Subcutaneous adipose tissue (tissue), 4 donors: Measurements from ENCODE around the gene DRAM1. TPM values are rescaled to one million over a fixed set of nuclear protein-coding genes. Genes with fewer than 3 reads are reported as not detected.

Experiments
- total RNA-seq, 4 donors: library from RNA; depleted of rRNA; stranded (reverse); fragments of >200 nt; gene quantifications; one replicate each; pipeline ENCODE4 v1.1.0, GENCODE V29; 2016
- TF ChIP-seq, protein P1 (sequence below): fragments of 450-650 bp; IDR thresholded peaks from one replicate; pipeline ENCODE4 v1.5.1; 2016; ENCODE audit warnings: low read depth, mild to moderate bottlenecking, control low read depth, antibody characterized with exemption, moderate library complexity

DRAM1 gene
- total RNA-seq, 4 donors from 2014 or later = 14.3 to 52.8 (median 34.4) TPM

DNA sequence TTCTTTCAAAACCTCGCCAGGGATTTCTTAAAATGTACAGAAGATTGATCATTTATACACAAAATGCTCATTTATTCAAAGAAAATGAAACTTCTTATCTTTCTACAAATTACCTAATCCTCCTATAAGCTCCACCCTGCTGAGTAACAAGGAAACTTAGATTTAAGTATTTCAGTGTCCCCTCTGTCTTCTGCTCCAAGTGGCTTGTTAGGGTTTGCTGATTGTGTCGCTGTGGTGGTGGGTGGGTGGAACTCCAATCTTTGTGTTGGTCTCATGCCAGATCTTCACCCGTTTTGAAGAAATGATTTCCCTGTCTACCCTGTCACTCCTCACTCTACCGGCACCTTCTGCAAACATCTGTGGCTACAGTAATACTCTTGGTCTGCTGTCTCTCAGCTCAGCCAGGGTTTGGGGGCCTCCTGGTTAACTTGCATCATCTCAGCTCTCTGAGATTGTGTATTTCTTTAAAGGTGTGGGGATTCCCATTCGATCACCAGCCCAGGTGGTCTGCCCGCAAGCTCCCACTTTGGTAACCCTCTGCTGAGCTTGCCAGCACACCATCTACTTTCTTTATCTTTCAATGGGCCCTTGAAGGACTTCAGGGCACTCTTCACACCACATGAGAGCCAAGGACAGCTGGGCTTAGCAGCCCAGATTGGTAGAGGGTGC is 73.8 kb downstream of the DRAM1 start:
- TF ChIP-seq, protein P1, sequence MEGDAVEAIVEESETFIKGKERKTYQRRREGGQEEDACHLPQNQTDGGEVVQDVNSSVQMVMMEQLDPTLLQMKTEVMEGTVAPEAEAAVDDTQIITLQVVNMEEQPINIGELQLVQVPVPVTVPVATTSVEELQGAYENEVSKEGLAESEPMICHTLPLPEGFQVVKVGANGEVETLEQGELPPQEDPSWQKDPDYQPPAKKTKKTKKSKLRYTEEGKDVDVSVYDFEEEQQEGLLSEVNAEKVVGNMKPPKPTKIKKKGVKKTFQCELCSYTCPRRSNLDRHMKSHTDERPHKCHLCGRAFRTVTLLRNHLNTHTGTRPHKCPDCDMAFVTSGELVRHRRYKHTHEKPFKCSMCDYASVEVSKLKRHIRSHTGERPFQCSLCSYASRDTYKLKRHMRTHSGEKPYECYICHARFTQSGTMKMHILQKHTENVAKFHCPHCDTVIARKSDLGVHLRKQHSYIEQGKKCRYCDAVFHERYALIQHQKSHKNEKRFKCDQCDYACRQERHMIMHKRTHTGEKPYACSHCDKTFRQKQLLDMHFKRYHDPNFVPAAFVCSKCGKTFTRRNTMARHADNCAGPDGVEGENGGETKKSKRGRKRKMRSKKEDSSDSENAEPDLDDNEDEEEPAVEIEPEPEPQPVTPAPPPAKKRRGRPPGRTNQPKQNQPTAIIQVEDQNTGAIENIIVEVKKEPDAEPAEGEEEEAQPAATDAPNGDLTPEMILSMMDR = no peak

DNA sequence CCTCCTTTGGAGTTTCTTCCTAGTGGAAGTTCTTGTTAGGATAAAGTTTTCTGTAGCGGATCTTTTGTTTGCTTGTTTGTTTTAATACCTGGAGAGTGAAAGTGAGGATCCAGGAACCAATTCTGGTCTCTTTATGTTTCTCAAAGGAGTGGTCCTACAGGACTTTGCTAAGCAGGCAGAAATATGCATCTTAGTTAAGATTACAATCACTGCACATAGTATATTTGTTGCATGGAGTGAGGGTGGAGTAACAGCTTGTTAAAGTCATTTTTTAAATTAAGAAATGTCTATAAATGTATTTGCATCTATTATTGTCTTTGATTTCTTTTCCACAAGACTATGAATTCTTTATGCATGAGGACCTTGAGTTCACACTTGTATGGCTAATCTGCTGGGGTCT is 76.7 kb downstream of the DRAM1 start:
- TF ChIP-seq, protein P1 = no peak

DNA sequence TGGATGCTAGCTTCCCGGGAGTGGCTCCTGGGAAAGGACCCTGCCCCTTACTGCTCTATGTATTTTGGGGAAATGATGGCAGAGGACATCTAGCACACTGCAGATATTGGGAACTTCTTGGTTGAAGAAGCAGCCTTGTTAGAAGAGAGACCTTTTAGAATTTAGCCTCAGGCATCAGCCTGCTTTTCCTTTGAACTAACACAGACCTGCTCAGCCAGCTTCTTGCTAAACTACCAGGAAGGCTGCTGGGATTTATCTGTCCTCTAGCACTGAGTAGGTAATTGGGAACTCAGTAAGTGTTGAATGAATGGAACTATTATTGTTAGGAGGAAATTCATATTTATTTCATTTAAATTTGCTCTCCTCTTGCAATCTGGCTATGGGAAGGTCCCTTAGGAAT is 77.3 kb downstream of the DRAM1 start:
- TF ChIP-seq, protein P1 = no peak

DNA sequence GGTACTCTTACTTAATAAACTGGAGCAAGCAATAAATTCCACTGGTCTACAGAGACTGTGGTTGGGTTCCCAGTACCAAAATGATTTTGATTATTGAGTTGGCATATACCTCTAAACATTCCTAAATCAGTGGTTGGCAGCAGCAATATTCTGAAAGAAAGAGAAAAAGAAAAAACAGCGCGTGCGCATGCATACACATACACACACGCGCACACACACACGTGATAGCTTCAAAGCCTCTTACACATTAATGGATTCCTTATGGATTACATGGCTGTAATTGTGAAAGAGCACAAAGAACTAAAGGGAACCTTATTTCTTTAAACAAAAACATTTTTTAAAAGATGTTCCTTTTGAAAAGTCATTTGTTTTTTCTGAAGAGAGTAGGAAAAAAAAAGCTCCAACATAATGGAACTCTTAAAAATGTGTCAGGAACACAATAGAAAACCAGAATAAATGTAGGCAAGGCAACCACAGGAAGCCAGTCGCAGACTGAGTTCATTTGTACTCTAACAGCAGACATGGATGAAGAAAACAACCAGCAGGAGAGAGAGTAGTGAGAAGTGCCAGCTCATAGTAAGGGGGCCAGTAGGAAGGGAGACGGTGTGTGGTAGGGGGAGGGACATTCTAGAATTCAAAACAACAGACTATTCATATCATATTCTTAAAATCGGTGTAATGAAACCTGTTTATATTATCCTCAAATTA is 80.0 kb downstream of the DRAM1 start:
- TF ChIP-seq, protein P1 = no peak

DNA sequence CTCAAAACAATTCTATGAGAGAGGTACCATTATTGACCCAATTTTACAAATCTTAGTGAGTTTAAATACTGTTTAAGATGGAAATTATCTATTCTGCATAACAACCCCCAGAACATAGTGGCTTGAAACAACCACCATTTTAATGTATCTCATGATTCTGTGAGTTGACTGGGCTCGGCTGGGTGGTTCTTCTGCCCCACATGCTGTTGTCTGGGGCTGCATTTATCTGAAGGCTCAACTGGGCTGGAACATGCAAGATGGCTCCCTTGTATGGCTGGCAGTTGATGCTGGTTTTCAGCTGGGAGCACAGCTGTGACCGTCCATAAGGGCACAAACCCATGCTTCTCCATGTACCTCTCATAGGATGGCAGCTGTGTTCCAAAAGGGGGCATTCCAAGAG is 82.2 kb downstream of the DRAM1 start:
- TF ChIP-seq, protein P1 = no peak

DNA sequence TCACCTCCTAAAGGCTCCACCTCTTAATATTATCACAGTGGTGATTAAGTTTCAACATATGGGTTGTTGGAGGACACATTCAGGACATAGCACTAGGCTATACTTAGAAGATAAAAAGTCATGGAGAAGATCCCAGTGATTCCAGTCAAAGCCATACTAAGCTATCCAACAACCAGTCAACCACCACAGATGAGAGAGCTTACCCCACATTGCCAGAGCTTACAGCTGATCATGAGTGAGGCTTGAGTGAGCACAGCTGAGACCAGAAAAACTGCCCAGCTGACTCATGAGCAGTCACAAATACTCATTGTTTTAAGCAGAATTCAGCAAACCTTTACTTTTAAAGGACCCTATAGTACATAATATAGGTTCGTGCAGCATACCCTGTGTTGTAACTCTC is 85.1 kb downstream of the DRAM1 start:
- TF ChIP-seq, protein P1 = no peak

DNA sequence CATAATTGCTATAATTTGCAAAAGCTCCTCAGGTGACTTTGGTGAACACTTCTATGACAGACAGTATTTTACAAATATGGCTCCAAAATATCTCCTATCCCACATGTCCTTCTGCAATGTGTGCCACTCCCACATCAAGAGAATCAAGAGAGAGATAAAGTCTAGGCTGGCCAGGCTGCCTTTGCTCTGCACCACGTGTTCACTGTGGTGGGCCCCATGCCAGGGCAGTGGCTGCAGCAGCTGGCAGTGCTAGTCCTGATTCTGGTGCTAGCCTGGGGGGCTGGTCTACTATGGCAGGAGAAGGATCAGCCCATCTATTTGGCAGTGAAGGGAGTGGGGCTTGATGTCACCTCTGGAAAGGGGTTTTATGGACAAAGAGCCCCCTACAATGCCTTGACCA is 86.3 kb downstream of the DRAM1 start:
- TF ChIP-seq, protein P1 = no peak
